Effector memory CD4-positive, alpha-beta T cell (primary cell): Measurements from ENCODE around the gene SPC25.

Source experiments
- DNase-seq, 3 donors: peaks; one replicate each; pipeline ENCODE4 v3.0.0-alpha.2; 2020
- H3K27ac ChIP-seq: 2 replicates; pipeline ENCODE4 v1.7.0; 2013; ENCODE audit warnings: mild to moderate bottlenecking, low read length, moderate library complexity; ENCODE audit not compliant: insufficient read depth, poor library complexity, severe bottlenecking
- H3K27me3 ChIP-seq: replicated peaks from 2 replicates; pipeline ENCODE4 v1.7.0; 2013; ENCODE audit warnings: mild to moderate bottlenecking, low read length; ENCODE audit not compliant: insufficient read depth, control insufficient read depth, poor library complexity, severe bottlenecking
- H3K36me3 ChIP-seq: 2 replicates; pipeline ENCODE4 v1.7.0; 2013; ENCODE audit warnings: mild to moderate bottlenecking, low read length, moderate library complexity; ENCODE audit not compliant: control insufficient read depth, insufficient read depth
- H3K4me1 ChIP-seq: 2 replicates; pipeline ENCODE4 v1.7.0; 2013; ENCODE audit warnings: low read length, mild to moderate bottlenecking; ENCODE audit not compliant: control insufficient read depth, insufficient read depth, poor library complexity, severe bottlenecking
- H3K4me3 ChIP-seq: 2 replicates; pipeline ENCODE4 v1.7.0; 2013; ENCODE audit warnings: low read length, low read depth, mild to moderate bottlenecking; ENCODE audit not compliant: insufficient read depth, poor library complexity, severe bottlenecking
- H3K9me3 ChIP-seq: 2 replicates; pipeline ENCODE4 v1.7.0; 2013; ENCODE audit warnings: mild to moderate bottlenecking, low read length, moderate library complexity; ENCODE audit not compliant: control insufficient read depth

The SPC25 gene

DNA sequence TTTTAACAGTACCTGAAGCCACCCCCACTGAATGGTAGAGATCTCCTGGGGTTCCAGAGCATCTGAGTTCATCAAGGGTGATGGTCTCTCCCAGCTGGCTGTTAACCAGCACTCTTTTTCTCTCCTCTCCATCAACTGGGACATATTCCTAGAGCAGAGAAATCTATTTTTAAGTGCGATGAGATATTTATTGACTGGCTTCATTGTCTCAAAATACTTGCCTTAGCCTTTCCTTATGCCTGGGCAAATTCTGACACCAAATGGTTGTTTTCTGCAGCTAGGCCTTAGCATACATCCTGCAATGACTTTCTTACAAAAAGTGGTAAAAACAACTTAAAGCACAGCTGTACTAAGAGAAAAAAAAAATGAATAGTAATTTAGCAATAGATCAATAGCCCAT is 68.2 kb downstream of the SPC25 start:
- no peak for DNase-seq
- Histone ChIP-seq H3K27me3 (no peaks in the 10 kb centered on the region), H3K4me1 (no peaks in the 10 kb centered on the region), H3K9me3 (no peaks in the 10 kb centered on the region), H3K27ac (no peak overlapping the region), H3K36me3 (no peaks in the 10 kb centered on the region), H3K4me3 (no peak overlapping the region)

DNA sequence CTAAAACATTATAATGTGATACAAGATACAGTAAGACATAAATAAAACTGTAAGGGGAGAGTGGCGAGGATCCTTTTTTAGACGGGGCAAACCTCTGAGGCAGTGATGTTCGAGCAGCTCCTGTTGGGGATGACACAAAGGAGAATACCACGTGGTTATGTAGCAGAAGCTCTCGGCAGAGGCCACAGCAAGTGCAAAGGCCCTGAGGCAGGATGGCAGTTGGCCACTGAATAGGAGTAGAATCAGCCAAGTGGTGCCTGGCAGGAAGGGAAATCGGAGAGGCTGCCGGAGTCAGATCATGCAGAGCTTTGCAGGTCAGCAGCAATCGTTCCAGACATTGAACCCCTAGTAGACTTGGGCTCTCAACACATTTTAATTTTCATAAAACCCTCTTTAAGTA is 68.7 kb downstream of the SPC25 start:
- Histone ChIP-seq H3K27me3 (no peaks in the 10 kb centered on the region), H3K4me1 (no peaks in the 10 kb centered on the region), H3K36me3 (no peaks in the 10 kb centered on the region), H3K4me3 (no peak overlapping the region), H3K27ac (no peak overlapping the region), H3K9me3 (no peaks in the 10 kb centered on the region)
- no peak for DNase-seq
